Endothelial cell of umbilical vein (primary cell): ENCODE results near the gene INTS6.

Source experiments
- CTCF ChIP-seq, 2 donors: IDR thresholded peaks; 1 replicate in 1 of 2; 2 replicates in 1 of 2; pipeline ENCODE4 v1.5.1; 2011; ENCODE audit warnings: low read length in 2 of 2, mild to moderate bottlenecking in 2 of 2, moderate library complexity in 2 of 2, control low read depth in 1 of 2, inconsistent platforms in 1 of 2, low read depth in 1 of 2; ENCODE audit not compliant: insufficient read depth in 1 of 2; ENCODE audit errors: extremely low read depth in 1 of 2
- EZH2 ChIP-seq: IDR thresholded peaks from 2 replicates; pipeline ENCODE4 v1.6.1; 2012; ENCODE audit warnings: borderline replicate concordance, low read depth, mild to moderate bottlenecking, moderate library complexity, low read length, inconsistent platforms; ENCODE audit not compliant: severe bottlenecking
- FOS ChIP-seq: IDR thresholded peaks from 2 replicates; pipeline ENCODE4 v1.6.1; 2011; ENCODE audit warnings: mild to moderate bottlenecking, low read length, moderate library complexity, borderline replicate concordance; ENCODE audit not compliant: insufficient read depth
- JUN ChIP-seq: IDR thresholded peaks from 2 replicates; pipeline ENCODE4 v1.6.1; 2011; ENCODE audit warnings: borderline replicate concordance, low read depth; ENCODE audit not compliant: insufficient read length, insufficient read depth
- MYC ChIP-seq: IDR thresholded peaks from one replicate; pipeline ENCODE4 v1.6.1; 2011; ENCODE audit warnings: mild to moderate bottlenecking, low read depth, low read length
- POLR2A ChIP-seq: IDR thresholded peaks from 2 replicates; pipeline ENCODE4 v1.6.1; 2012; ENCODE audit warnings: low read depth, mild to moderate bottlenecking, control low read depth, low read length
- POLR2AphosphoS5 ChIP-seq: IDR thresholded peaks from 2 replicates; pipeline ENCODE4 v1.6.1; 2012; ENCODE audit warnings: low read depth, mild to moderate bottlenecking, control low read depth, low read length, moderate library complexity; ENCODE audit not compliant: insufficient read depth
- TF ChIP-seq, protein P1 (sequence below): IDR thresholded peaks from 2 replicates; pipeline ENCODE4 v1.6.1; 2011; ENCODE audit not compliant: insufficient read depth, insufficient read length

GRCh38 chr13:51313619-51314018 lies 139.2 kb downstream of the INTS6 start:
- TF ChIP-seq POLR2A (no peak), JUN (no peak), CTCF (IDR thresholded peaks at IDR 0.05; ENCODE audit: extremely low read depth in 1 of 2, insufficient read depth in 1 of 2, low read depth in 1 of 2, low read length in 2 of 2) (no peak), POLR2AphosphoS5 (no peak), FOS (no peak), EZH2 (no peak), MYC (no peak)
- TF ChIP-seq, protein P1, sequence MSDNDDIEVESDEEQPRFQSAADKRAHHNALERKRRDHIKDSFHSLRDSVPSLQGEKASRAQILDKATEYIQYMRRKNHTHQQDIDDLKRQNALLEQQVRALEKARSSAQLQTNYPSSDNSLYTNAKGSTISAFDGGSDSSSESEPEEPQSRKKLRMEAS = no peak
